SK-N-SH (cell line): ENCODE results near the gene RRAD. TPM values are rescaled to one million over a fixed set of nuclear protein-coding genes. Genes with fewer than 3 reads are reported as not detected.

Experiments
- CTCF ChIA-PET: fragments of 300-600, 350-600 bp; formaldehyde crosslinking; extraction: SDS; loops from one replicate; lab custom pipeline; 2021; lab: Yijun Ruan, JAX
- POLR2A ChIA-PET: fragments of 350-600 bp; sonication (Branson Sonifier 250); formaldehyde crosslinking; extraction: SDS; loops from one replicate; lab custom pipeline; 2020; ENCODE audit warnings: antibody characterized with exemption, inconsistent platforms; lab: Yijun Ruan, JAX
- DNase-seq: peaks from one replicate; pipeline ENCODE4 v3.0.0; 2012
- H2AFZ ChIP-seq: fragments of 200-600 bp; sonication (generic); 2 replicates; pipeline ENCODE4 v1.8.1; 2016; ENCODE audit warnings: antibody characterized with exemption, mild to moderate bottlenecking, low read depth
- H3F3A ChIP-seq: fragments of 200-600 bp; sonication (generic); replicated peaks from 2 replicates; pipeline ENCODE3; 2016; ENCODE audit warnings: antibody characterized with exemption, mild to moderate bottlenecking; ENCODE audit not compliant: insufficient read depth
- H3K27ac ChIP-seq, 2 experiments: fragments of 200-500 bp in 1 of 2; fragments of 200-600 bp in 1 of 2; sonication (Bioruptor generic) in 1 of 2; sonication (generic), shearing (Covaris generic) in 1 of 2; 2 replicates each; pipeline versions ENCODE4 v1.5.1 to v1.6.1; 2014 to 2016; ENCODE audit warnings: low read depth in 2 of 2, inconsistent platforms in 1 of 2, low read length in 1 of 2, mild to moderate bottlenecking in 1 of 2, mixed read lengths in 1 of 2
- H3K27me3 ChIP-seq: fragments of 200-600 bp; sonication (generic), shearing (Covaris generic); 2 replicates; pipeline ENCODE4 v1.6.1; 2016; ENCODE audit warnings: mixed run types; ENCODE audit not compliant: insufficient read depth
- H3K36me3 ChIP-seq, 2 experiments: fragments of 200-500 bp in 1 of 2; fragments of 200-600 bp in 1 of 2; sonication (Bioruptor generic) in 1 of 2; sonication (generic) in 1 of 2; replicated peaks in 1 of 2; 2 replicates each; pipeline versions ENCODE3 to v1.5.1; 2014 to 2016; ENCODE audit warnings: low read length in 1 of 2, mild to moderate bottlenecking in 1 of 2; ENCODE audit not compliant: insufficient read depth in 2 of 2, control insufficient read depth in 1 of 2
- H3K4me1 ChIP-seq, 2 experiments: fragments of 200-500 bp in 1 of 2; fragments of 200-600 bp in 1 of 2; sonication (Bioruptor generic) in 1 of 2; sonication (generic), shearing (Covaris generic) in 1 of 2; 2 replicates each; pipeline versions ENCODE4 v1.5.1 to v1.6.1; 2014 to 2016; ENCODE audit warnings: low read depth in 1 of 2, low read length in 1 of 2, mixed run types in 1 of 2; ENCODE audit not compliant: insufficient read depth in 2 of 2, control insufficient read depth in 1 of 2
- H3K4me2 ChIP-seq: fragments of 200-600 bp; sonication (generic), shearing (Covaris generic); 2 replicates; pipeline ENCODE4 v1.6.1; 2017; ENCODE audit warnings: mixed run types
- H3K4me3 ChIP-seq, 2 experiments: fragments of 200-500 bp in 1 of 2; fragments of 200-600 bp in 1 of 2; sonication (Bioruptor generic) in 1 of 2; sonication (generic), shearing (Covaris generic) in 1 of 2; 2 replicates each; pipeline versions ENCODE4 v1.5.1 to v1.8.1; 2014 to 2016; ENCODE audit warnings: low read depth in 2 of 2, inconsistent platforms in 1 of 2, low read length in 1 of 2, mild to moderate bottlenecking in 1 of 2, mixed read lengths in 1 of 2, moderate library complexity in 1 of 2
- H3K79me2 ChIP-seq: fragments of 200-600 bp; sonication (generic); 2 replicates; pipeline ENCODE4 v1.8.1; 2017; ENCODE audit warnings: mild to moderate bottlenecking; ENCODE audit not compliant: insufficient read depth
- H3K9ac ChIP-seq: fragments of 200-600 bp; sonication (generic); 2 replicates; pipeline ENCODE4 v1.6.1; 2017; ENCODE audit warnings: mixed run types
- H3K9me2 ChIP-seq: fragments of 200-600 bp; sonication (generic); 2 replicates; pipeline ENCODE4 v1.6.1; 2017; ENCODE audit warnings: mixed run types
- H3K9me3 ChIP-seq: fragments of 200-600 bp; sonication (generic); 2 replicates; pipeline ENCODE4 v1.6.1; 2017; ENCODE audit warnings: mixed run types, mild to moderate bottlenecking, moderate library complexity
- H4K20me1 ChIP-seq: fragments of 200-600 bp; sonication (generic); 2 replicates; pipeline ENCODE4 v1.6.1; 2017; ENCODE audit warnings: mild to moderate bottlenecking, mixed run types; ENCODE audit not compliant: insufficient read depth
- ELF1 ChIP-seq: IDR thresholded peaks from 2 replicates; pipeline ENCODE4 v1.4.0; 2012
- FOSL2 ChIP-seq: IDR thresholded peaks from 2 replicates; pipeline ENCODE4 v1.4.0; 2012; ENCODE audit warnings: low read depth, mild to moderate bottlenecking, moderate library complexity, borderline replicate concordance
- GATA2 ChIP-seq: sonication (generic); formaldehyde crosslinking; IDR thresholded peaks from 2 replicates; pipeline ENCODE4 v1.5.0; 2020; ENCODE audit warnings: mild to moderate bottlenecking, missing genetic modification reagents
- JUND ChIP-seq: IDR thresholded peaks from 2 replicates; pipeline ENCODE4 v1.4.0; 2012
- MEF2A ChIP-seq: IDR thresholded peaks from 2 replicates; pipeline ENCODE4 v1.4.0; 2012; ENCODE audit warnings: low read depth, borderline replicate concordance
- NFIC ChIP-seq: IDR thresholded peaks from 2 replicates; pipeline ENCODE4 v1.4.0; 2012; ENCODE audit warnings: borderline replicate concordance
- NRF1 ChIP-seq: IDR thresholded peaks from 2 replicates; pipeline ENCODE4 v1.6.1; 2012; ENCODE audit warnings: low read depth, mild to moderate bottlenecking, low read length
- POLR2AphosphoS5 ChIP-seq: IDR thresholded peaks from 2 replicates; pipeline ENCODE4 v1.6.1; 2012; ENCODE audit warnings: low read depth, low read length
- RCOR1 ChIP-seq: fragments of 150-350 bp; IDR thresholded peaks from 2 replicates; pipeline ENCODE4 v1.6.1; 2017; ENCODE audit warnings: antibody characterized with exemption, low read length
- RFX5 ChIP-seq: IDR thresholded peaks from 2 replicates; pipeline ENCODE4 v1.6.1; 2012; ENCODE audit warnings: mild to moderate bottlenecking, improper control_type of control experiment, low read length
- SIN3A ChIP-seq: IDR thresholded peaks from 2 replicates; pipeline ENCODE4 v1.6.1; 2012; ENCODE audit warnings: low read depth, mild to moderate bottlenecking, low read length, moderate library complexity, borderline replicate concordance
- SMC3 ChIP-seq: IDR thresholded peaks from 2 replicates; pipeline ENCODE4 v1.6.1; 2012; ENCODE audit warnings: low read depth, low read length, improper control_type of control experiment
- TCF12 ChIP-seq: IDR thresholded peaks from 2 replicates; pipeline ENCODE4 v1.4.0; 2012
- TEAD4 ChIP-seq: IDR thresholded peaks from 2 replicates; pipeline ENCODE4 v1.4.0; 2012; ENCODE audit warnings: mild to moderate bottlenecking, borderline replicate concordance; ENCODE audit not compliant: insufficient read depth
- YY1 ChIP-seq: IDR thresholded peaks from 2 replicates; pipeline ENCODE4 v1.4.0; 2012; ENCODE audit warnings: low read depth, mild to moderate bottlenecking
- WGBS: methylation state at CpG from one replicate; pipeline ENCODE4 v1.1.6; 2017; ENCODE audit warnings: low lambda C conversion rate; 5-methylcytosine and 5-hydroxymethylcytosine counted together
- polyA plus RNA-seq, 3 experiments: library from polyadenylated mRNA; depleted of rRNA; stranded (reverse); fragments of >200 nt; gene quantifications; 2 replicates each; pipeline ENCODE4 v1.2.3, GENCODE V29; 2012

RRAD gene
- polyA plus RNA-seq, 1 of the 3 experiments (the other 2 are of a cell fraction), result 9.3 TPM

DNA sequence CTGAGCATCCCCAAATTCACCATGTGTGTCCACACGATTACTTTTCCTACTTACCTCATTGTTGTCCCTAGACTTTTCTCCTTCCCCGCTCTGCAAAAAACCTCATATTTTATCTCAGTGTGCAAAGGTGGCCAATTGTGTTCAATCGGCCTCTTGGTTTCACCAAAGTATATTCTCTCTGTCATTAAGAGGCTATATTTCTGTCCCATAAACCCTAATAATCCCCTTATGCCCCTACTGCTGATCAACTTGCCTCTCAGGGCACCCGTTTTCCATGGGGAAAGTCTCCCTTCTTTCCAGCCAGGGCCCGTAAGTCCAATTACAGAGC, 21.6 kb upstream of the RRAD start:
- CTCF ChIA-PET, result interaction anchor here (0.6 to 3.6 kb wide), 16 partner anchors 7 to 272 kb away, joined by 3 to 22 read pairs (median 4); partner anchors contain the start of gene CES3
- no peak overlapping the region for H3K4me2 ChIP-seq
- no peaks in the 10 kb centered on the region for H3K27me3 ChIP-seq
- H3K4me3 ChIP-seq, result no peak overlapping the region; a peak in 1 of 4 replicates
- H3K79me2 ChIP-seq, result no peaks in the 10 kb centered on the region
- DNase-seq, result no peak
- no peak overlapping the region for H3K27ac ChIP-seq
- no peak overlapping the region for H3K9ac ChIP-seq
- H3K4me1 ChIP-seq, result peaks cover 0 to 8% of the 10 kb centered on the region in 2 experiments; a peak in 1 of 4 replicates
- TF ChIP-seq FOSL2 (no peak), NFIC (no peak), TEAD4 (no peak), POLR2AphosphoS5 (no peak), SMC3 (no peak), JUND (no peak), NRF1 (no peak), RCOR1 (no peak), YY1 (no peak)
- WGBS, result 24% methylated on average over 5 of the region's 5 CpGs
- no peaks in the 10 kb centered on the region for H4K20me1 ChIP-seq
- H3K9me3 ChIP-seq, result no peaks in the 10 kb centered on the region; the same call in 1 of the 2 replicates
- POLR2A ChIA-PET, result no interaction called here
- H3K36me3 ChIP-seq, result peaks cover 5 to 19% of the 10 kb centered on the region in 2 experiments
- H3K9me2 ChIP-seq, result no peaks in the 10 kb centered on the region
- no peak overlapping the region for H2AFZ ChIP-seq
- peaks cover 14% of the 10 kb centered on the region for H3F3A ChIP-seq

DNA sequence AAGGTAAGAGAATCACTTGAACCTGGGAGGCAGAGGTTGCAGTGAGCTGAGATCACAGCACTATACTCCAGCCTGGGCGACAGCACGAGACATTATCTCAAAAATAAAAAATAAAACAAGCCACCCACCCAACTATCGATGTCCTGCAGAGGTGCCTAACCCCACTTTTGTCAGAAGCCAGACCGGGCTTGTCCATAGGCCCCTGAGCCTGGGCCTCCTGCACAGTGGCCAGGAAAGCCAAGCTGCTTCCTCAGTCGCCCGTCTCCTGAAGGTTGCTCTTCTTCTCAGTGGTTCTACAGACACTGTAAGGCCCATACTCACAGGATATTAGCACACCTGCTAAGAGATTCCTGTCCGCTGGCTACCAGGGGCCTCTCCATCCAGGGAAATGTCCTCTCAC, 21.2 kb upstream of the RRAD start:
- no peak overlapping the region for H3K4me2 ChIP-seq
- H3K9ac ChIP-seq, result no peak overlapping the region
- WGBS, result 66% methylated on average over 4 of the region's 7 CpGs
- no peaks in the 10 kb centered on the region for H3K9me2 ChIP-seq
- H3K4me1 ChIP-seq, result peaks cover 0 to 8% of the 10 kb centered on the region in 2 experiments; a peak in 1 of 4 replicates
- TF ChIP-seq GATA2 (CRISPR knock-in tag) (no peak), SMC3 (no peak), MEF2A (no peak), ELF1 (no peak), RFX5 (no peak), JUND (no peak), TCF12 (no peak), SIN3A (no peak), NFIC (no peak)
- no peak overlapping the region for H2AFZ ChIP-seq
- H3K4me3 ChIP-seq, result no peak overlapping the region
- no peaks in the 10 kb centered on the region for H3K27me3 ChIP-seq
- H3K79me2 ChIP-seq, result no peaks in the 10 kb centered on the region
- no peak overlapping the region for H3K27ac ChIP-seq
- CTCF ChIA-PET, result interaction anchor here (0.6 to 3.6 kb wide), 9 partner anchors 8 to 272 kb away, joined by 3 to 22 read pairs (median 6); partner anchors contain the start of gene CES3
- H3K9me3 ChIP-seq, result no peaks in the 10 kb centered on the region; the same call in 1 of the 2 replicates
- no peak for DNase-seq
- POLR2A ChIA-PET, result interaction anchor here (0.8 kb wide), 1 partner anchor 257 kb away, joined by 3 read pairs; no protein-coding TSS in a partner anchor
- H3K36me3 ChIP-seq, result peaks cover 5 to 23% of the 10 kb centered on the region in 2 experiments
- H4K20me1 ChIP-seq, result no peaks in the 10 kb centered on the region
- peaks cover 14% of the 10 kb centered on the region for H3F3A ChIP-seq
